ENCODE measurements around the gene CDK7.
"Not testable (repeated sequence)": the region's sequence is repeated elsewhere in the genome, so short reads cannot be mapped to it uniquely, and the experiment has no call there.

CDK7 gene

DNA sequence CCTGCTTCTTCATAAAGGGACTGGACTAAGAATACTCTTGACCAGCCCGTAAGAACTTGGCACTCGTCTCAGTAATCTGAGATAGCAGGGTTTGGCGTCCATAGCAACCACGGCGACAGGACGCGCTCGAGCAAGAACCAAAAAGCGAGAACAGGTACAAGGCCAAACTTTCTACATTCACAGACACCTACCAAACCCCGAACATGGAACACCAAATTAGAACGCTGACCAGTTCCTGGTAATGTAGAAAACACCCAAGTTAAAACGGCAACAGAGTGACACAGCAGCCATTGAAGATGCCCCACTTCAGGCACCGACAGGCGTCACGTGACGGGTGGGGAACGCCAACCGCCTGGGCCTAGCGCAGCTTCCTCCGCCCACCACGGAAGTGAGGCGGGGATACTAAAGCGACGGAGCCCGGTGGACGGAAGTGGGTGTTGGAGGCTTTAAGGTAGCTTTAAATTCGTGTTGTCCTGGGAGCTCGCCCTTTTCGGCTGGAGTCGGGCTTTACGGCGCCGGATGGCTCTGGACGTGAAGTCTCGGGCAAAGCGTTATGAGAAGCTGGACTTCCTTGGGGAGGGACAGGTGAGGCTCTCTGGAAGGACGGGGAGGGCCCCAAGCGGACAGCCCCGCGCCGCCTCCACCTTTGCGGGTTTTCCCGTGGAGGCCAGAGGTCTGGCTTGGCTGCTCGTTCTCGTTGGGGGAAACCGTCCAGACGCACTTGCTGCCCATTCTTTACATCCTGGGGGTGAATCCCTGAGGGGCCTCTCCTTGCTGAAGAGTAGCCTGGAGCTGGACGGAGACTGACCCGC is at the start of gene CDK7:
Gene CDK7, plus strand, starts transcription at position 430 of the 812 bp plus-strand sequence. Its CDS starts 90 bp downstream, at position 520.
- peak; percentile 72 to 85 (median 77) for DNase-seq (ENCODE audit: low read depth in 3 of 3)

DNA sequence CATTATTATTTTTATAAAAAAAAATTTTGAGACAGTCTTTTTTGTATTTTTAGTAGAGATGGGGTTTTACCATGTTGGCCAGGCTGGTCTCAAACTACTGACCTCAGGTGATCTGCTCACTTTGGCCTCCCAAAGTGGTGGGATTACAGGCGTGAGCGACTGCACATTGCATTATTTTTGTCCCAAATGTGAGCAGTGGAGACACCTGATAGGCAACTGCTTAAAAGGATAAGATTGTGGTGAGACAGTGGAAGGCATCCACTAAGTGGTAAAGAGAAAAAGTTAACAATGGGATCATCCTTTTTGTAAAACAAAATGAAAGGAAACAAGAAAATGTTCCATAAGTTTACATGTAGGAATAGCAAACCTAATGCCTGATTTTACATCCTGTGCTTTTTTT is 47.3 kb upstream of the CDK7 start:
- DNase-seq (ENCODE audit: low read depth in 3 of 3), result no peak

- DNase-seq (ENCODE audit: low read depth in 3 of 3), result no peak
Measured at GRCh38 chr5:69188811-69189161, 45.9 kb upstream of the CDK7 start.

- peak; percentile 81 to 85 (median 82) for DNase-seq (ENCODE audit: low read depth in 3 of 3)
Measured at GRCh38 chr5:69189162-69190086, 45.3 kb upstream of the CDK7 start, which contains the start of gene CENPH. CENPH (plus strand) TSS chr5:69189583; CDS start chr5:69189635, 52 bp downstream.

- no peak for DNase-seq (ENCODE audit: low read depth in 3 of 3)
Measured at GRCh38 chr5:69202497-69202896, 32.2 kb upstream of the CDK7 start.

- DNase-seq (ENCODE audit: low read depth in 3 of 3), result no peak
Measured at GRCh38 chr5:69206528-69207190, 28.0 kb upstream of the CDK7 start.

GRCh38 chr5:69209602-69210001 is 25.1 kb upstream of the CDK7 start:
- no peak for DNase-seq (ENCODE audit: low read depth in 3 of 3)

- no peak for DNase-seq (ENCODE audit: low read depth in 3 of 3)
Measured at GRCh38 chr5:69211200-69211599, 23.5 kb upstream of the CDK7 start.

- DNase-seq (ENCODE audit: low read depth in 3 of 3), result no peak
Measured at GRCh38 chr5:69212022-69212421, 22.7 kb upstream of the CDK7 start.

- no peak for DNase-seq (ENCODE audit: low read depth in 3 of 3)
Measured at GRCh38 chr5:69213513-69214215, 21.0 kb upstream of the CDK7 start.

DNA sequence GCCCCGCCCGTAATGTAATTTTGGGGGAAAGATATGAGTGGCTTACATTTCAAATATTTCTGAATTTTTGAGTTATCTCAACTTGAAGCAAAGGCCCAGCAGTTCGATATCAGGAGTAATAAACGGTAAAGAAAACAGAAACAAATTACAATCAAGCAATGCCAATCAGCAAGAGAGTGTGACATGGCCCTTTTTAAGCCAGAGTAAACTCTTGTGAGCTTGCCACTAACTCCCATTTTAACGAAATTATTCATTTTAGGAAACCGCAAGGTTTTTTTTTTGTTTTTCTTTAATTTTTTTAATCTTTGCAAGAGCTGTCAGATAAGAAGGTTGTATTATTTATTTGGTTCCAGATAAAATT is 17.6 kb upstream of the CDK7 start:
- no peak for DNase-seq (ENCODE audit: low read depth in 3 of 3)

DNA sequence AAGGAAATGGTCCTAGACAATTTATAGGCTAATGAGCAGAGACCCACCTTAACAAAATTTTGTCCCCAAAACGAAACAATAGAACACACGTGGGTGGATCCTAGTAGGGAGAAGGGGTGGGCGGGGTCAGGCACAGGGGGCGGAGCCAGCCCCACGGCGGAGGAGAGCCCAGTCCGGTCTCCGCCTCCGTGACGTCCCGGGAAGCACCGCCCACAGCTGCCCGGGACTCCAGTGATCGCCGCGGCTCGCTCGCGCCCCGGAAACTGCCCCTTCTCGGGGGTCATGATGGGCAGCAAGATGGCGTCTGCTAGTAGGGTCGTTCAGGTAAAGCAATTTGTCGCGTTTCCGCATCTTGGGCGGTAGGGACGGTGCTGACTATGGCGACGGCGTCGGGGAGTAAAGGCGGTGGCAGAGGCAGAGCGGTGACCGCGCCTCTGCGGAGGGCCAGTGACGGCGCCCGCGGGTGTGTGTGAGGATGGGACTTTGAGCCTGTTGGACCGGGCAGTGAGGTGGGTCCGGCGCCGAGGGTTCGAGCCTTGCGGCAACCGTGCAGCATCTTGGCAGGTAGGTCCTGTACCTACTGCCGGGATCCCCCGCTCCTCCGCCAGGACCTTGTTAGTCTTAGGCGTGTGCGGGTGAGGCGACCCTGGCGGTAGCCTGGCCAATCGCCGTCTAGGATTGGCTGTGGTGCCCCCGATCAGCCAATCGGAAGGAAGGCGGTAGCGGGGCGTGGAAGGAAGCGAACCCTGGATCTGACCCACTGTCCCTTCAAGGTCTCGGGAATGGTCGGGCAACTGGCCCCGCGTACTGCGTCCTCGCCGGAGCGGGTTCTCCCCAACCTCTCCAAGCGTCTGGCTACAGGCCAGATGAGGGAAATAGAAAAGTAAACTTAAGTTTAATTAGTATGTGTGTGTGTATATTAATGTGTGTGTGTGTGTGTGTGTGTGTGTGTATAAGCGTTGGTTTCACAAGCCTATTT is 16.8 kb upstream of the CDK7 start:
- peak; percentile 90 to 93 (median 92) for DNase-seq (ENCODE audit: low read depth in 3 of 3)

DNA sequence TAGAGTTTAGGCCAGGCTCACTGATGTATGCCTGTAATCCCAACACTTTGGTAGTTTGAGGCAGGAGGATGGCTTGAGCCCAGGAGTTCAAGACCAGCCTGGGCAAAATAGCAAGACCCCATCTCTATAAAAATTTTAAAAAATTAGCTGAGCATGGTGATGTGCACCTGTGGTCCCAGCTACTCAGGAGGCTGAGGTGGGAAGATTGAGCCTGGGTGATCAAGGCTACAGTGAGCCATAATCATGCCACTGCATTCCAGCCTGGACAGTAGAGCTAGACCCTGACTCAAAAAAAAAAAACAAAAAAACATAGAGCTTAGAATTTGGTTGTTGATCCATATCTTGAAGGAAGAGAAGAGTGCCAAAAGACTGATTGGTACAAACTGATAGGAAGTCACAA is 14.7 kb upstream of the CDK7 start:
- DNase-seq (ENCODE audit: low read depth in 3 of 3), result no peak

DNA sequence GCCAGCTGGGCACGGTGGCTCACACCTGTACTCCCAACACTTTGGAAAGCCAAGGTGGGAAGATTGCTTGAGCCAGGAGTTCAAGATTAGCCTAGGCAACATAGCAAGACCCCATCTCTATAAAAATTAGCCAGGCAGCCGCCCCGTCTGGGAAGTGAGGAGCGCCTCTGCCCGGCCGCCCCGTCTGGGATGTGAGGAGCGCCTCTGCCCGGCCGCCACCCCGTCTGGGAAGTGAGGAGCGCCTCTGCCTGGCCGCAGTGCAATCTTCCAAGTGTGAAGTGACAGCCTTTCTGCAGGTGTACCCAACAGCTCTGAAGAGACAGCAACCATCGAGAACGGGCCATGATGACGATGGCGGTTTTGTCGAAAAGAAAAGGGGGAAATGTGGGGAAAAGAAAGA is 14.3 kb upstream of the CDK7 start:
- not testable (repeated sequence) for DNase-seq (ENCODE audit: low read depth in 3 of 3)

- not testable (repeated sequence) for DNase-seq (ENCODE audit: low read depth in 3 of 3)
Measured at GRCh38 chr5:69220833-69221232, 13.9 kb upstream of the CDK7 start.

DNA sequence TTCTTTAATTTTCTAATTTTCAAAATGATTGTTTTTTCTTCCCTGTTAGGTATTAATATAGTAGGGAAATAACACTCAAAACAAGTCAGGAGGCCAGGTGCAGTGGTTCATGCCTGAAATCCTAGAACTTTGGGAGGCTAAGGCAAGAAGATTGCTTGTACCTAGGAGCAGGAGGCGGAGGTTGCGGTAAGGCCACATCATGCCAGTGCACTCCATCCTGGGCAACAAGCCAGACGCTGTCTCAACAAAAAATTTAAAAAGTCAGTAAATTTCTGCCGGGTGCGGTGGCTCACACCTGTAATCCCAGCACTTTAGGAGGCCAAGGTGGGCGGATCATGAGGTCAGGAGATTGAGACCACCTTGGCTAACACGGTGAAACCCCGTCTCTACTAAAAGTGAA is 10.2 kb upstream of the CDK7 start:
- no peak for DNase-seq (ENCODE audit: low read depth in 3 of 3)

GRCh38 chr5:69225860-69226259 is 8.8 kb upstream of the CDK7 start:
- DNase-seq (ENCODE audit: low read depth in 3 of 3), result no peak

GRCh38 chr5:69230181-69230580 is 4.5 kb upstream of the CDK7 start:
- DNase-seq (ENCODE audit: low read depth in 3 of 3), result no peak

DNA sequence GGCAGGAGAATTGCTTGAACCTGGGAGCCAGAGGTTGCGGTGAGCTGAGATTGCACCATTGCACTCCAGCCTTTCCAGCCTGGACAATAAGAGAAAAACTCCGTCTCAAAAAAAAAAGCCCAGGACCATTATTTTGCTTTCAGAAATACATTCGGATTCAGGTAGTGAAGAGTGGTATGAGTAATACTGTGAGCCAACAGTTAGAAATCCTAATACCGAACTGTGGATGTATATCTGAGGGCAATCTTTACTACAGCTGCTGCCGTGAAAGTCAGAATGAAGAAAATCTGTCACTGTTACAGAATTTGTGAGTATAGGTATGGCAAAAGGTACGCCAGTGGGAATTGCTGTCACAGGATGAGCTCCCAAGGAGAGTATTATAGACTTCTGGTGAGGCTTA is 3.4 kb upstream of the CDK7 start:
- no peak for DNase-seq (ENCODE audit: low read depth in 3 of 3)

GRCh38 chr5:69231851-69232250 is 2.8 kb upstream of the CDK7 start:
- DNase-seq (ENCODE audit: low read depth in 3 of 3), result no peak
